ENCODE data around the gene SULT4A1.

SULT4A1 gene

DNA sequence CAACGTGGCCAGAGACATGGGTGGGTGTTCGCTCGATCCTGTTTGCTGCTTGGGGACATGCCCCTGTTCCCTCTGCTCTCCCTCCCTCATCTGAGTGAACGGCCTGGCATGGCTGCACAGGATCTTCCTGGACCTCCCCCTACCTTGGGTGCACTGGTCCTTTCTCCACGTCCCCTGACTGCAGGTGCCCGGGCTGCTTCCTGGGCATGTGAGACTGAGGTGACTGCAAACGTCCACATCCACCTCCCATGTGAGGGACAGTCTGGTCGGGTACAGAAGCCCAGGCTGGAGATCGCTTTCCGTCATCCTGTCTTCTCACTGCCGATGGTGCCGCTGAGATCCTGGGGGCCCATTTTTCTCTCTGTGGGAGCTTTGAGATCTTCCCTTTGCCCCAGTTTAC lies 11.8 kb downstream of the SULT4A1 start:
- H3K27ac Mint-ChIP-seq: no peak overlapping the region
- H3K36me3 Mint-ChIP-seq (ENCODE audit: low read depth): no peaks in the 10 kb centered on the region
- intact Hi-C loops (cut with micrococcal nuclease): no loop called here
- peaks cover 4% of the 10 kb centered on the region for H3K27me3 Mint-ChIP-seq
- H3K9me3 Mint-ChIP-seq: no peaks in the 10 kb centered on the region
- no peak overlapping the region for H3K4me3 Mint-ChIP-seq
- peaks cover 7% of the 10 kb centered on the region for H3K4me1 Mint-ChIP-seq (ENCODE audit: low read depth)

DNA sequence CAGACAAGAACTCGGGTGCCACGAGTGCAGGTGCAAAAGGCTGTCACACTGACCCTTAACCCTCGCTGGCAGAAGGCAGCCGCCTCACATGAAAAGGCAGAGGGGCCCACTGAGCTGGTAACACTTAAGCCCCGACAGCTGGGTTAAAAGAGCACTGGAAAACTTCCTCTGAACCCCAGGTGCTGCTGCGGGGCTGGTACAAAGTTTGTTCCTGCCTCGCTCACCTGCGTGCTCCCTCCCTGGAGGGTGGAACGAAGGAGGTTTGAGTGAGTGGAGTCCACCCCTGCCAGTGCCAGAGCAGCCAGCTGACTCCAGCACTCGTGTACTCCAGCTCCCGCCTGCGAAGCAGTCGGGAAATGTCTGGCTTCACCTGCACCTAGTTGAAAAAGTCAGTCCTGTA lies 12.6 kb downstream of the SULT4A1 start:
- peaks cover 4% of the 10 kb centered on the region for H3K27me3 Mint-ChIP-seq
- H3K4me3 Mint-ChIP-seq: no peak overlapping the region
- no peaks in the 10 kb centered on the region for H3K36me3 Mint-ChIP-seq (ENCODE audit: low read depth)
- no peak overlapping the region for H3K27ac Mint-ChIP-seq
- peaks cover 7% of the 10 kb centered on the region for H3K4me1 Mint-ChIP-seq (ENCODE audit: low read depth)
- intact Hi-C loops (cut with micrococcal nuclease): no loop called here
- H3K9me3 Mint-ChIP-seq: no peaks in the 10 kb centered on the region

DNA sequence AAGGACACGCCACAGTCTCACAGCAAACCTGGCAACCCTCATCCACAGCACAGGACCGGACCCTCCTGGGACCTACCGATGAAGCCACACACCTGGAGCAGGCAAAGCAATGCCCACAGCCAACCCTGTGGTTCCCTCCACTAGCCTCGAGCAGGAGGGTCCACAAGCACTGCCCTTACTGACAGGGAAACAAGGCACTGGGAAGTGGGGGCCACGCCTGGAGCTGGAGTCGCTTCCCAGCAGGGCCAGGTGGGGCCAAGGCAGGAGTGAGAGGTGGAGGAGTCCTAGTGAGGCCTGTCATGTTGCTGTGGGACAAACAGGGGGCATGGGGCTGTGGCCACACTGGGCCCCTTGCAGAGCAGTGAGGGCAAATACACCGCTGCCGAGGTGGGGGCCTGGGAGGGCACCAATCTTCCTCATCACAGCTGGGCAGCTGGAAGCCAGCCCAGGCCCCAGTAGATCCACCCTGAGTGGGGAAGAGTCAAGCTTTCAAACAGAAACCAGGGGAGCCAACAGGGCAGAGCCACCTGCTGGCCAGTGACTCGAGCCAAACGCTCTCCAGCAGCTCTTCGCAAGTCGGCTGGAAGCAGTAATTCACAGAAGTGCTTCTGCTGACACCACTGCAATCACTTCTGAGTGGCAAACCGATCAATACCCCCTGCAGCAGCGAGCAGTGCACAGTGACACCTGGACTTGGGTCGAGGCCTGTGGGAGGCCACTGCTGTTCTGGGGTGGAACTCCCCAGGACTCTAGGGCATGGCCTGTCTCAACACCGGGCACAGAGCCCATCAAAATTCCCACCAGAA lies 13.7 kb downstream of the SULT4A1 start:
- Mint-ChIP-seq H3K9me3 (no peaks in the 10 kb centered on the region), H3K27ac (no peak overlapping the region), H3K4me3 (no peak overlapping the region), H3K36me3 (ENCODE audit: low read depth) (no peaks in the 10 kb centered on the region), H3K4me1 (ENCODE audit: low read depth) (peaks cover 7% of the 10 kb centered on the region), H3K27me3 (peaks cover 4% of the 10 kb centered on the region)
- intact Hi-C loops (cut with micrococcal nuclease): no loop called here

DNA sequence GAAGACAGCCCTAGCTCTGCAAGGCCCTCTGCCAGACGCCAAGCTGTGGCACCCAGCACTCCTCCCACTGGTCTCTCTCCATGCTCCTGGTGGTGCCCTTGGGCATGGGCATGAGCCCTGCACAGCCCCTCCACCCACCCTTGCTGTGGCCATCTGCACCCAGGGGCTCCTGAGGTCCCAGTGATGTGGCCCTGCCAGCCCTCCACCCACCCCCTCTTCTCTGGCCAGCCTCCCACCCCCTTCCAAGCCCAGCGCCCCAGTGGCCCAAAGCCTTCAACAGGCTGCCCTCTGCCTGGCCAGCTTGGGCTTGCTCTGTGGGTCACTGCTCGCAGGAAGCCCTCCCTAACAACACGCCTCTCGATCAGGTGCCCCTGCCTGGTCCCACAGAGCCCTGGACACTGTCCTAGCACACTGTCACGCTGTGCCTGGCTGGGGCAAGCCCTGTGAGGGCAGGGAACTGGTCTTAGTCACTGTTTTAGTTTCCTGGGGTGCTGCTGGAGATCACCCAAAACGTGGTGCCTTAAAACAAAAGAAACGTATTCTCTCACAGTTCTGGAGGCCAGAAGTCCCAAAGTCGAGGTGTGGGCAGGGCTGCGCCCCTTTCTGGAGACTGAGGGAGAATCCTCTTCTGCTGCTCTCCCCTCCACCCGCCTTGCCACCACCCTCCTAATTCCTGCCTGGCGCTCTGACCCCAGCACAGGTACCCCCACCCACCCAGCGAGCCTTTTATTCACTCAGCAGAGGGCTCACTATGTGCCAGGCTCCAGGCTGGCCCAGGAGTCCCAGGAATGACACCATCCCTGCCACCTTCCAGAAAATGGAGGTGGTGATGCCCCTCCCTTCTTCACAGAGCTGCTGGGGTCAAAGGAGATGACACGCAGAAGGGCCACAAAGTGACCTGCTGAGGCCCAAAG lies 14.7 kb downstream of the SULT4A1 start:
- no peaks in the 10 kb centered on the region for H3K9me3 Mint-ChIP-seq
- intact Hi-C loops (cut with micrococcal nuclease): no loop called here
- peaks cover under 1% of the 10 kb centered on the region for H3K4me1 Mint-ChIP-seq (ENCODE audit: low read depth)
- H3K4me3 Mint-ChIP-seq: no peak overlapping the region
- H3K36me3 Mint-ChIP-seq (ENCODE audit: low read depth): no peaks in the 10 kb centered on the region
- H3K27ac Mint-ChIP-seq: no peak overlapping the region
- peaks cover 4% of the 10 kb centered on the region for H3K27me3 Mint-ChIP-seq

DNA sequence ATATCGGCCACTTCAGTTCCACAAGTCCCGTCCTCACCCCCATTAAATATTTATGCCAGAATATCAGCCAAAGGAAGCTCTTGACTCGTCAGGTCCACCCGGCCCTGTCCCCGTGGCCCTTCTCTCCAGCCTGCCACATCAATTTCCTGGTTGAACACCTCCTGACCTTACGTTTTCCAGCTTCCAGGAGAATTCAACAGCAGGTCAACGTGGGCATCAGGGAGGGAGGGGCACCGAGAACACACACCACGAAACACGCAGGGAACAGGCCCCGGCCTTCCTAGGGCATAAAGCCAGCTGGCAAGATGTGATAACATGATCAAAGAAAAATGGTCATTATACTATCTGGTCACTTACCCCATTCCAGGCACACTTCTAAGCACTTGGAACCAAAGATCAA lies 15.3 kb downstream of the SULT4A1 start:
- intact Hi-C loops (cut with micrococcal nuclease): no loop called here
- Mint-ChIP-seq H3K27me3 (peaks cover 4% of the 10 kb centered on the region), H3K4me3 (no peak overlapping the region), H3K36me3 (ENCODE audit: low read depth) (no peaks in the 10 kb centered on the region), H3K9me3 (no peaks in the 10 kb centered on the region), H3K4me1 (ENCODE audit: low read depth) (no peaks in the 10 kb centered on the region), H3K27ac (no peak overlapping the region)

DNA sequence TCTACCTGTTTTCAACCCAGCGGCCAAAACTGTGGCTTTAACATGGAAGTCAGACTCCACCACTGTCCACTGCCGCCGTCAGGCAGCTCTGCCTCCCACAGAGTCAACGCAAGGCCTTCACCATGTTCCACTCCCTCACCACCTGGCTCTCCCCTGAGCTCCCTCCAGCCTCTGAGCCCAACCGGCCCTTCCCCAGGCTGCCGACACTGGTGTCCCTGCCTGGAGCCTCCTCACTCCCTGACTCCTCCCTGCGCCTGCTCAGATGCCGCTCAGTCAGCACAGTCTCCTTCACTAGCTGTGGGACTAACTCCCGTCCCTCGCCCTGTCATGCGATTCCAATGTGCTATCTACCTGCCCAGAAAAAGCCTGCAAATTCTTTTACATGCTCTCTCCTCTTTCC lies 16.3 kb downstream of the SULT4A1 start:
- intact Hi-C loops (cut with micrococcal nuclease): no loop called here
- Mint-ChIP-seq H3K36me3 (ENCODE audit: low read depth) (no peaks in the 10 kb centered on the region), H3K4me3 (no peak overlapping the region), H3K27me3 (peaks cover 4% of the 10 kb centered on the region), H3K4me1 (ENCODE audit: low read depth) (no peaks in the 10 kb centered on the region), H3K9me3 (no peaks in the 10 kb centered on the region), H3K27ac (no peak overlapping the region)

DNA sequence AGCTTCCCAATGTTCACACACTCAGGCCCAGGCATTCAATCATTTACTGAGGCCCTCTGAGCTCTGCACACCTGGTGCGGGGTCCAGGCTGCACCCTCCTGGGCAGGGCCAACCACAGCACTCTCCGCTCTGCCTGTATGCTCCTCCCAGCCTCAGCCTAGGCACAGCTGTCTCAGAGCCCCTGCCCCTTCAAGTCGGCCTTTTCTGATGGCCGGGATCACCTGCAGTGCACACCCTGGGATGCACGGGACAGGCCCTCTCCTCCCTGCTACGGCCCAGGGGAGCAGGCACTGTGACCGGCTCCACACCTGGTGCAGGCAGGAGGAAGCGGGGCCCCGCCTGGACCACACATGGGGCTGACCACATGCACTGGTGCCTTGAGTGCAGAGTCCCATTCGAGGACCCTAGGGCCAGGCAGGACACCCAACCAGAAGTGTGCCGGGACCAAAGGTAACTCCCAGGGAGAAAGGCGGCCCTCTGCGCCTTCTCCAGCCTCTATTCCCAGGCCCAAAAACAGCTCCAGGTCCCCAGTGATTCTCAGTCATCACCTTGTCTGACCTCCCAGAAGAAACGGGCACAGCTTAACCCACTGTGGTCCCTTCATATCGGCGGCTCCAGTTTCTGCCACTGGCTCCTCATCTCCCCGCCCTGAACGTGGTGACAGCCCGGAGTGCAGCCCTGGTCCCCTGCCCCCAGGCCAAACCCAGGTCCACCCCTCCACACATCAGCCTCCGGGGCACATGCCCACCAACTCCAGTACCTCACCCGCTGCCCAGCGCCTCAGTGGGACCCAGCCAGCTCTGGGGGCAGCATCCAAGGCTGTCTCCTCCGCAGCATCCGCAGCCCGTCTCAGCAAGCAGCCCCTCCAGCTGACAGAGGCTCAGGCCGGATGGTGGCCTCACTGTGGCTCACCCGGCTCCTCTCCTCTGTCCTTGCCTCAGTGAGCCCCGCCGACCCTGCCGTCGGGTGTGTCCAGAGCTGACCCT lies 17.5 kb downstream of the SULT4A1 start:
- no peak overlapping the region for H3K4me3 Mint-ChIP-seq
- H3K27ac Mint-ChIP-seq: no peak overlapping the region
- H3K9me3 Mint-ChIP-seq: no peaks in the 10 kb centered on the region
- peaks cover 2% of the 10 kb centered on the region for H3K4me1 Mint-ChIP-seq (ENCODE audit: low read depth)
- no peaks in the 10 kb centered on the region for H3K36me3 Mint-ChIP-seq (ENCODE audit: low read depth)
- intact Hi-C loops (cut with micrococcal nuclease): no loop called here
- H3K27me3 Mint-ChIP-seq: no peaks in the 10 kb centered on the region

DNA sequence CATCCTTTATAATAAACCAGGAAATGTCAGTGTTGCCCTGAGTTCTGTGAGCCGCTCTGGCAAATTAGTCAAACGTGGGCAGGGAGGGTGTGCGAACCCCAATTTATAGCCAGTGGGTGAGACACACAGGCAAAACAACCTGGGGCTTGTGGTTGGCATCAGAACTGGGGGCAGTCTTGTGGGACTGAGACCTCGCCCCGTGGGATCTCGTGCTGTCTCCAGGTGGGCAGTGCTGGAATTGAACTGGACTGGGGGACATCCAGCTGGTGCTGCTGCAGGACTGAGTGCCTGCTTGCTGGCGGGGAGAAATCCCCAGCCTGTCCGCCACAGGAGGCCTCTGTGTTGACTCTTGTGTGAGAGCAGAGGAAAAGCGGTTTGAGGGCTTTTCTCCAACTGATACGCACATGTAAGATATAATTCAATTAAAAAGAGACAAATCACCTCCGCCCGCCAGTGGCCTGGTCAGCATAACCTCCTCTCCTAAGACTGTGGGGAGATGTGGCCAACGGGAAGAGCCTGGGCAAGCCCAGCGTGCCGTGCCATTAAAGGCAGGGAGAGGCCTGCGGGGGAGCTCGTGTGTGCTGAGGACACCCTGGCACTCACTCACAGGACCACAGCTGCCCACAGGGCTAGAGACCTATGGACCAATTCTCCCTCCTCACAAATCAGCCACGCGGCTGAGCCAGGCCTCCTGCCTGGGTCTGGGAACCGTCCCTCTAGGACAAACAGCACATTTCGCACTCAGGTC lies 18.4 kb downstream of the SULT4A1 start:
- Mint-ChIP-seq H3K27ac (no peak overlapping the region), H3K4me3 (no peak overlapping the region), H3K4me1 (ENCODE audit: low read depth) (peaks cover 5% of the 10 kb centered on the region), H3K36me3 (ENCODE audit: low read depth) (no peaks in the 10 kb centered on the region), H3K27me3 (no peaks in the 10 kb centered on the region), H3K9me3 (no peaks in the 10 kb centered on the region)
- intact Hi-C loops (cut with micrococcal nuclease): no loop called here

DNA sequence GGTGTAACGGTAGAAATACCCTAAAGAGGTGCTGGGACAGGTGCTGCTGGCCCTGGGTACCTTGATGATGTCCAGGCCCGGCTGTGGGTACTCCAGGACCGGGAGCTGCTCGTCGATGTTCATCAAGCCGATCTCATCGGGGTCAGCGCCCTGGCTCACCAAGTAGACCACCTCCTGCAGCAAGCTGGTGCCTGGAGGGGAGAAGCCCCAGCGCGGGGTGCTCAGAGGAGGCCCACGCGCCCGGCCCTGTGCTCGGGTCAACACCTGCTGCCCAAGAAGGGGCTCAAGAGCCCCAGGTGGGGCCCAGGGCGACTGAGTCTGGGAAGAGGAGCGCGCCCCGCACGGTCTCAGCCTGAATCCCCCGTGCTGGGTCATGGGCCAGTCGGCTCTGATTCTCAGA lies 20.6 kb downstream of the SULT4A1 start:
- Mint-ChIP-seq H3K27ac (no peak overlapping the region), H3K4me3 (no peak overlapping the region), H3K9me3 (no peaks in the 10 kb centered on the region), H3K4me1 (ENCODE audit: low read depth) (peaks cover 5% of the 10 kb centered on the region), H3K27me3 (no peaks in the 10 kb centered on the region), H3K36me3 (ENCODE audit: low read depth) (no peaks in the 10 kb centered on the region)
- intact Hi-C loops (cut with micrococcal nuclease): no loop called here

DNA sequence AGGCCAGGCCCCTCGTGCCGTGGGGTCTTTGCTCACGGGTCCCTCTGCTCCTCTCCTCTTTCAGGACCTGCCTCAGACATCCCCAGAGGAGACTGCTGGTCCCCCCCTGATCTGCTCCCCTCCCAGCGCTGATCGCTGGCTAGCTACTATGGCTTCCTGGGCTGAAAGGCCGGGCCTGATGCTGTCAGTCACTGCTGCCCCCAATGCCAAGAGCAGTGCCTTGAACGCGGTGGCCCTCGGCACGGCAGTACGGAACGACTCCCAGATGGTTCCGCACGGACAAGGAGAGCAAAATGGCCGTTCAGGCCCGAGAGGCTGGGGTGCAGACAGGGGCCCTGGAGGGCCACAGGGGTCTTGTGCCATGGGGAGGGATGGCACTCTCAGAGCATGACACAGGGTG lies 21.5 kb downstream of the SULT4A1 start:
- H3K27me3 Mint-ChIP-seq: no peaks in the 10 kb centered on the region
- intact Hi-C loops (cut with micrococcal nuclease): no loop called here
- H3K4me1 Mint-ChIP-seq (ENCODE audit: low read depth): peaks cover 5% of the 10 kb centered on the region
- H3K9me3 Mint-ChIP-seq: no peaks in the 10 kb centered on the region
- no peaks in the 10 kb centered on the region for H3K36me3 Mint-ChIP-seq (ENCODE audit: low read depth)
- no peak overlapping the region for H3K4me3 Mint-ChIP-seq
- H3K27ac Mint-ChIP-seq: no peak overlapping the region

DNA sequence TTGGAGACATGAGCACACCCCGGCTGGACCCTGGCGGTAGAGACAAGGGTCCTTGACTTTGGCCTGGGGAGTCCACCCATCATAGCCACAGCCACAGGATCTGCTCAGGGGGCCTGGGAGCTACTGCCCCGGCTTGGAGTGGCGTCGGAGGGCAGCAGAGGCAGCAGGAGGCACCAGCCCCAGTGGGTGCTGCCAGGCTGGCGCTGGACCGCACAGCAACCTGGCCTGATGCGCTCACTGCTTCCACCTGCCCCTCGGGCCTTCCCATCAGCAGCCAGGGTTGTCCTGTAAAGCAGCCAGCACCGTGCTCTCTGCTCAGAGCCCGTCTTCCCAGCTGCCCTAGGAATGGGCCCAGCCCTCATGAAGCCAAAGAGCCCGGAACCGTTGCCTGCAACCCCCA lies 21.9 kb downstream of the SULT4A1 start:
- Mint-ChIP-seq H3K9me3 (no peaks in the 10 kb centered on the region), H3K4me3 (no peak overlapping the region), H3K27ac (no peak overlapping the region), H3K27me3 (peaks cover 3% of the 10 kb centered on the region), H3K36me3 (ENCODE audit: low read depth) (no peaks in the 10 kb centered on the region), H3K4me1 (ENCODE audit: low read depth) (peaks cover 5% of the 10 kb centered on the region)
- intact Hi-C loops (cut with micrococcal nuclease): no loop called here

DNA sequence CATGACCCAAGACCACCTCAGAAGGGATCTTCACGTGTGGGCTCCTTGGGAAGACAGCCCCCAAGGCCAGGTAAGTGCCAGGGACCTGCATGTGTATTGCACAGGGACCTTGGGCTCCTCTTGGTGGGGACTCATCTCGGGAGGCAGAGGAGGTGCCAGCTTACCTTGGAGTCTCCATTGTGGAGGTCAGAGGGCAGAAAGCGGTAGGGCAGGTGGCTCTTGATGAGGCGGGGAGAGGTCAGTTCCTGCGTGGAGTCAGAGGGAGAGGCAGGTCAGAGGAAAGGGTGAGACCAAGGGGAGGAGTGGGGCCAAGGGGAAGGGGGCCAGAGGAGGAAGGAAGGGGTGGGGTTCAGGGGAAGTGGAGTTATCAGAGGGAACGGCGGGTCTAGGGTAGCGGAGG lies 22.5 kb downstream of the SULT4A1 start:
- peaks cover 7% of the 10 kb centered on the region for H3K27me3 Mint-ChIP-seq
- intact Hi-C loops (cut with micrococcal nuclease): no loop called here
- no peak overlapping the region for H3K4me3 Mint-ChIP-seq
- no peaks in the 10 kb centered on the region for H3K9me3 Mint-ChIP-seq
- peaks cover 5% of the 10 kb centered on the region for H3K4me1 Mint-ChIP-seq (ENCODE audit: low read depth)
- no peaks in the 10 kb centered on the region for H3K36me3 Mint-ChIP-seq (ENCODE audit: low read depth)
- H3K27ac Mint-ChIP-seq: no peak overlapping the region

Measured in dendritic cell treated with granulocyte-macrophage colony-stimulating factor and Interleukin-4, amounts not matched to agents 40 ng/mL and 50 ng/mL, for 4 days (primary cell).